Keratinocyte (primary cell): ENCODE results near the gene NPIPB4. TPM values are rescaled to one million over a fixed set of nuclear protein-coding genes. Genes with fewer than 3 reads are reported as not detected.
"Not testable (repeated sequence)": the region's sequence is repeated elsewhere in the genome, so short reads cannot be mapped to it uniquely, and the experiment has no call there.

Source experiments
- DNase-seq: peaks from one replicate; pipeline ENCODE4 v3.0.0-alpha.2; 2011; ENCODE audit warnings: low read depth, missing footprints, low spot score
- FAIRE-seq: peaks from 2 replicates; lab custom pipeline; 2011; peaks lifted over from hg19 to GRCh38; lab: Jason Lieb, UNC
- H2AFZ ChIP-seq: 2 replicates; pipeline ENCODE4 v1.6.0; 2012; ENCODE audit warnings: low read length, control low read depth, inconsistent platforms; ENCODE audit not compliant: control insufficient read depth
- H3K27ac ChIP-seq: 2 replicates; pipeline ENCODE4 v1.5.1; 2011; ENCODE audit warnings: low read length; ENCODE audit not compliant: control insufficient read depth, insufficient read depth
- H3K27me3 ChIP-seq: 3 replicates; pipeline ENCODE4 v1.6.0; 2011; ENCODE audit warnings: low read length; ENCODE audit not compliant: control insufficient read depth, insufficient read depth; ENCODE audit errors: extremely low read depth
- H3K36me3 ChIP-seq, 2 experiments: 2 replicates in 1 of 2; 3 replicates in 1 of 2; pipeline ENCODE4 v1.5.1; 2011; ENCODE audit warnings: low read length in 2 of 2, mild to moderate bottlenecking in 1 of 2; ENCODE audit not compliant: control insufficient read depth in 2 of 2, insufficient read depth in 2 of 2; ENCODE audit errors: extremely low read depth in 1 of 2
- H3K4me1 ChIP-seq: 3 replicates; pipeline ENCODE4 v1.5.1; 2011; ENCODE audit warnings: low read length; ENCODE audit not compliant: control insufficient read depth, insufficient read depth; ENCODE audit errors: extremely low read depth
- H3K4me2 ChIP-seq: 3 replicates; pipeline ENCODE4 v1.6.0; 2011; ENCODE audit warnings: low read depth, low read length; ENCODE audit not compliant: control insufficient read depth, insufficient read depth; ENCODE audit errors: extremely low read depth
- H3K4me3 ChIP-seq, 3 experiments: fragments of 200-600 bp in 1 of 3; sonication (generic) in 1 of 3; 2 replicates in 2 of 3; 3 replicates in 1 of 3; pipeline ENCODE4 v1.5.1; 2011 to 2016; ENCODE audit warnings: low read length in 3 of 3, mild to moderate bottlenecking in 3 of 3, control low read depth in 2 of 3, inconsistent platforms in 1 of 3, low read depth in 1 of 3, mixed read lengths in 1 of 3, mixed run types in 1 of 3, moderate library complexity in 1 of 3; ENCODE audit not compliant: control insufficient read depth in 2 of 3, insufficient read depth in 2 of 3; ENCODE audit errors: extremely low read depth in 1 of 3
- H3K79me2 ChIP-seq: 2 replicates; pipeline ENCODE4 v1.6.0; 2012; ENCODE audit warnings: low read length; ENCODE audit not compliant: control insufficient read depth, insufficient read depth
- H3K9ac ChIP-seq: 3 replicates; pipeline ENCODE4 v1.6.0; 2011; ENCODE audit warnings: low read length; ENCODE audit not compliant: control insufficient read depth, insufficient read depth; ENCODE audit errors: extremely low read depth
- H3K9me1 ChIP-seq: 3 replicates; pipeline ENCODE4 v1.6.0; 2011; ENCODE audit warnings: low read length; ENCODE audit not compliant: control insufficient read depth, insufficient read depth; ENCODE audit errors: extremely low read depth
- H3K9me3 ChIP-seq: 2 replicates; pipeline ENCODE4 v1.5.1; 2012; ENCODE audit warnings: low read depth, low read length; ENCODE audit not compliant: control insufficient read depth
- H4K20me1 ChIP-seq: 3 replicates; pipeline ENCODE4 v1.6.0; 2011; ENCODE audit warnings: low read length; ENCODE audit not compliant: control insufficient read depth, insufficient read depth; ENCODE audit errors: extremely low read depth
- dilution Hi-C: fragments of 300-500 bp; cut with MboI; formaldehyde crosslinking; loops from one replicate; pipeline ENCODE4 v1.7.0; 2020; ENCODE audit warnings: low sequenced_read_pairs; ENCODE audit not compliant: extremely low pct_ligation_motif_present
- polyA plus RNA-seq, 5 experiments: library from polyadenylated mRNA; depleted of rRNA in 3 of 5; stranded (reverse) in 3 of 5; stranded (forward) in 1 of 5; unstranded in 1 of 5; fragments of >200 nt; gene quantifications; 1 replicate in 1 of 5; 2 replicates in 3 of 5; 3 replicates in 1 of 5; pipeline versions ENCODE4 v1.2.1 to v1.2.3, GENCODE V29; 2011 to 2012; ENCODE audit warnings: missing spikeins in 2 of 5, low read depth in 1 of 5, low replicate concordance in 1 of 5
- small RNA-seq, 3 experiments: library from RNA; depleted of rRNA; stranded (forward); fragments of <200 nt; gene quantifications; one replicate each; pipeline ENCODE3, GENCODE V24; 2012; ENCODE audit warnings: low read depth in 3 of 3, low replicate concordance in 1 of 3; ENCODE audit not compliant: insufficient read length in 3 of 3

The NPIPB4 gene
- polyA plus RNA-seq, 1 donor (not counting 4 experiments of a cell fraction or from before 2014, with no cell fraction given): 30.4 TPM

- FAIRE-seq, H3K4me2 ChIP-seq, H3K9me1 ChIP-seq, H3K36me3 ChIP-seq, H3K27ac ChIP-seq, H3K9ac ChIP-seq, DNase-seq, H3K79me2 ChIP-seq, H3K9me3 ChIP-seq, H3K4me1 ChIP-seq, H4K20me1 ChIP-seq, dilution Hi-C loops, H2AFZ ChIP-seq, H3K4me3 ChIP-seq, H3K27me3 ChIP-seq: not testable (repeated sequence)
These were observed 64.2 kb downstream of the NPIPB4 start for GRCh38 chr16:21793310-21793709.

DNA sequence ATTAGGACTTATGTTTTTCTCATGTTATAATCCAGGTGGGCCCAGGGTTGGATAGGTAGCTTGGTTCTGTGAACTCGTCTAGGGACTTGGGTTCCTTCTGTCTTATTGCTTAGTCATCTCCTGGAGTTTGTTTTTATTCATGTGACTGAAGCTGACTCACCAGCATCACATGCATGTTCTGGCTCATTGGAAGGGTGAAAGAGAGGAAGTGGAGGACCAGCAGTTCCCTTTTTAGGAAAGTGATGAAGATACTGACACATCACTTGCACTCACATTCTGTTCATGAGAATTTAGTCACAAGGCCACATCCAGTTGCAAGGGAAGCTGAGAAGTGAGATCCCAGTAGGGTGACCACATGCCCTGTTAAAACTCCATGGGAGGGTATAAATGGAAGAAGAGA lies 67.0 kb downstream of the NPIPB4 start:
- H3K27ac ChIP-seq: peak overlapping the region; percentile 52
- H3K9me1 ChIP-seq, DNase-seq, H3K4me1 ChIP-seq, H3K4me2 ChIP-seq, H3K9ac ChIP-seq, dilution Hi-C loops, H3K79me2 ChIP-seq, H4K20me1 ChIP-seq, H3K36me3 ChIP-seq, H3K27me3 ChIP-seq, H3K4me3 ChIP-seq, H2AFZ ChIP-seq, H3K9me3 ChIP-seq: not testable (repeated sequence)
- peak; percentile 99 for FAIRE-seq

Small RNA genes within 50 kb of the gene (small RNA-seq; reads per million reads assigned to genes)
- gene AC092375.3: 0 reads per million in 3 experiments

Other genes with a start within 250 kb of the NPIPB4 start
- not detected in 3 replicates for gene IGSF6, start 205.1 kb downstream of the NPIPB4 start, polyA plus RNA-seq
- 0.04 TPM in 1 of 3 replicates, not detected in the others for gene OTOA, start 193.8 kb downstream of the NPIPB4 start, polyA plus RNA-seq
- 188 to 255 TPM (median 226 TPM) in 3 replicates for gene UQCRC2, start 95.6 kb upstream of the NPIPB4 start, polyA plus RNA-seq
- not detected in 3 replicates for gene PDZD9, start 143.4 kb upstream of the NPIPB4 start, polyA plus RNA-seq
- gene MOSMO, start 150.4 kb upstream of the NPIPB4 start, polyA plus RNA-seq: 15.7 to 26.2 TPM (median 16.9 TPM) in 3 replicates
- 0.05 TPM in 1 of 3 replicates, not detected in the others for gene VWA3A, start 234.8 kb upstream of the NPIPB4 start, polyA plus RNA-seq